Measurements from ENCODE around the gene OPHN1. TPM values are rescaled to one million over a fixed set of nuclear protein-coding genes. Genes with fewer than 3 reads are reported as not detected.

The OPHN1 gene
- total RNA-seq, 3 donors from 2014 or later, result 7.5 to 9.5 (median 7.6) TPM

DNA sequence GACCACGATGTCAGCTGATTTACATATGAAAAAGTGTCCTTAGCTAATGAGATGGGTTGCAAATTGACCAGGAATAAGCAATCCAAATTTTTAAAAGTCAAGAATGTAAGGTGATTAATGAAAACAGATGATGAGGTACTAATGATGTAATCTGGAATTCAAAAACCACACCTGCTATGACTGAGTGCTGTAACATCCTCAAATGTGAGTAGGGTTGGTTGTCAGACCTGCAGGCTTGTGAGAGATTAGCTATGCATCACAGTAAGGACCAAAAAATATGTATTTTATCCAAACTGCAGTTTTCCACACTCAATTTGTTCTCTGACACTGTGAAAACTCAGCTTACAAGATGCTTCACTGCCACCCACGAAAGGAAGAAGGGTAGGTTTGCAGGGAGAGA, 242.5 kb downstream of the OPHN1 start:
- ATAC-seq (no peak), DNase-seq (no peak)
- intact Hi-C loops (cut with DNase I, micrococcal nuclease), result loop anchor here in 1 of 2 donors (10.0 kb wide), 1 partner anchor 274 kb away; no protein-coding TSS in a partner anchor

DNA sequence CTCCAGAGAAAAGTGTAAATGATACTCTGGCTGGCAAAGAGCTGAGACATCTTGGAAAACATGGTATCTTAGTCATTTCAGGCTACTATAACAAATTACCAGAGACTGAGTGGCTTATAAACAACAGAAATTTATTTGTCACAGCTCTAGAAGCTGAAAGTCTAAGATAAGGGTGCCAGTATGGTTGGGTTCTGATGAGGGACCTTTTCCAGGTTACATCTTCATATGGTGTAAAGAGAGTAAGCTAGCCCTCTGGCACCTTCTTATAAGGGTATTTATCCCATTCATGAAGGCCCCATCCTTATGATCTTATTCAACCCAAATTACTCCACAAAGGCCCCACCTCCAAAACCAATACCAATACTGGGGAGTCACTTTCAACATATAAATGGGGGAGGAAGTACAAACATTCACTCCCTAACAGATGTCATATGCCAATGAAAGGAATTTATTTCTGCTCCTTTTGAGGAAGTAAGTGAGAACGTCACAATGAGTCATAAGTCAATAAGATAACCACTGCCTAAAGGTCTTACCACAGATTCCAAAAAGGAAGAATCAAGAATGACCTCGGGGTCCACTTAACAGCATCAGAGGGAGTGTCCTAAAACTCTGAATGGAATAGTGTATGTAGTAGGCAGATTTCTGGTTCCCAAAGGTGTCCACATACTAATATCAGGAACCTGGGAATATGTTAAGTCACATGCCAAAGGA, 246.6 kb downstream of the OPHN1 start:
- ATAC-seq (peak; percentile 84), DNase-seq (no peak)
- no peaks in the 10 kb centered on the region for H3K36me3 ChIP-seq (ENCODE audit: low read depth)
- no peaks in the 10 kb centered on the region for H3K9me3 ChIP-seq
- intact Hi-C loops (cut with DNase I, micrococcal nuclease), result no loop called here
- H3K4me3 ChIP-seq, result no peak overlapping the region
- TF ChIP-seq, protein P1, sequence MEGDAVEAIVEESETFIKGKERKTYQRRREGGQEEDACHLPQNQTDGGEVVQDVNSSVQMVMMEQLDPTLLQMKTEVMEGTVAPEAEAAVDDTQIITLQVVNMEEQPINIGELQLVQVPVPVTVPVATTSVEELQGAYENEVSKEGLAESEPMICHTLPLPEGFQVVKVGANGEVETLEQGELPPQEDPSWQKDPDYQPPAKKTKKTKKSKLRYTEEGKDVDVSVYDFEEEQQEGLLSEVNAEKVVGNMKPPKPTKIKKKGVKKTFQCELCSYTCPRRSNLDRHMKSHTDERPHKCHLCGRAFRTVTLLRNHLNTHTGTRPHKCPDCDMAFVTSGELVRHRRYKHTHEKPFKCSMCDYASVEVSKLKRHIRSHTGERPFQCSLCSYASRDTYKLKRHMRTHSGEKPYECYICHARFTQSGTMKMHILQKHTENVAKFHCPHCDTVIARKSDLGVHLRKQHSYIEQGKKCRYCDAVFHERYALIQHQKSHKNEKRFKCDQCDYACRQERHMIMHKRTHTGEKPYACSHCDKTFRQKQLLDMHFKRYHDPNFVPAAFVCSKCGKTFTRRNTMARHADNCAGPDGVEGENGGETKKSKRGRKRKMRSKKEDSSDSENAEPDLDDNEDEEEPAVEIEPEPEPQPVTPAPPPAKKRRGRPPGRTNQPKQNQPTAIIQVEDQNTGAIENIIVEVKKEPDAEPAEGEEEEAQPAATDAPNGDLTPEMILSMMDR (IDR thresholded peaks at IDR 0.05), result no peak
- H3K4me1 ChIP-seq (ENCODE audit: low read depth), result no peaks in the 10 kb centered on the region

More for the DNA sequence above, 242.5 kb downstream of the OPHN1 start:
- TF ChIP-seq, protein P1 (IDR thresholded peaks at IDR 0.05), result no peak
- H3K4me3 ChIP-seq, result no peak overlapping the region
- H3K36me3 ChIP-seq (ENCODE audit: low read depth), result no peaks in the 10 kb centered on the region
- H3K4me1 ChIP-seq (ENCODE audit: low read depth), result no peaks in the 10 kb centered on the region
- H3K9me3 ChIP-seq, result no peaks in the 10 kb centered on the region

DNA sequence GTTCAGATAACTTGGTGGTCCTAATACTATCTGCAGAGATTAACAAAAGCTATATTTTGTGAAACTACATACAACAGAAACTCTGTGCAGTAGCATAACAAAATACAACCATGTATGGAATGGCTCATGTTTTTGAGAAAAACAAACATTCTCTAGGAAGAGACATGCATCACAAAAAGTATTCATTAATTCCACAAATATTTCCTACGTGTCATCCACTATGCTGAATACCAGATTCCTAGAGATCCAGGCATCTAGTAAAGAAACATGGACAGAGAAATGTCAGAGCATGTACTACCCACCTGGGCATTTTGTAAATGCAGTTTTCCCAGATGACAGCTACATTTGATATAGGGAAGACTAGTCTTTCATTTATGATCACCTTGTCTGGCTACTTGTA, 248.1 kb downstream of the OPHN1 start:
- ATAC-seq (no peak), DNase-seq (no peak)
- TF ChIP-seq, protein P1 (IDR thresholded peaks at IDR 0.05), result no peak
- Histone ChIP-seq H3K4me1 (ENCODE audit: low read depth) (no peaks in the 10 kb centered on the region), H3K9me3 (no peaks in the 10 kb centered on the region), H3K36me3 (ENCODE audit: low read depth) (no peaks in the 10 kb centered on the region), H3K4me3 (no peak overlapping the region)
- intact Hi-C loops (cut with DNase I, micrococcal nuclease), result no loop called here

DNA sequence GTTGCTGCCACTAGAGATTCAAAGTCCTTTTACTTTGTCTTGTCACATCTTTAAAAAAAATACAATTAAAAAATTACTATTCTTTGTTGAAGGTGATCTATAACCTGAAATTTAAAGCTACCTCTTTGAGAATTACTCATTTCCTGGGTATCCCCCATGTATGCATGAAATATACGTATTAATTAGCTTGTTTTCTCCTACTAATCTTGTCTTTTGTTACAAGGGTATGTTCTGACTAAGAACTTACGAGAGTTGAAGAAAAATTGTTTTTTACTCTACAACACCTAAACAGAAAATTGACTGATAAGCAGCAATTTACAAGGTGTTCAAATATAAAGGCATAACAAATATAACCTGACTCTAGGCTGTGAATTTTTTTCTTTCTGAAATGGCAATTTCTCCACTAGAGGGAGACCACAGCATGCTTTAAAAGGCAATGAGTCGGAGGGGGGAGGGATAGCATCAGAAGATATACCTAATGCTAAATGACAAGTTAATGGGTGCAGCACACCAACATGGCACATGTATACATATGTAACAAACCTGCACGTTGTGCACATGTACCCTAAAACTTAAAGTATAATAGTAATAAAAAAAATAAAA, 249.6 kb downstream of the OPHN1 start:
- intact Hi-C loops (cut with DNase I, micrococcal nuclease), result no loop called here
- DNase-seq (peak in 1 of 3 donors; percentile 3), ATAC-seq (peak; percentile 41)
- H3K4me1 ChIP-seq (ENCODE audit: low read depth), result no peaks in the 10 kb centered on the region
- no peaks in the 10 kb centered on the region for H3K36me3 ChIP-seq (ENCODE audit: low read depth)
- no peaks in the 10 kb centered on the region for H3K9me3 ChIP-seq
- TF ChIP-seq, protein P1 (IDR thresholded peaks at IDR 0.05), result no peak
- no peak overlapping the region for H3K4me3 ChIP-seq

DNA sequence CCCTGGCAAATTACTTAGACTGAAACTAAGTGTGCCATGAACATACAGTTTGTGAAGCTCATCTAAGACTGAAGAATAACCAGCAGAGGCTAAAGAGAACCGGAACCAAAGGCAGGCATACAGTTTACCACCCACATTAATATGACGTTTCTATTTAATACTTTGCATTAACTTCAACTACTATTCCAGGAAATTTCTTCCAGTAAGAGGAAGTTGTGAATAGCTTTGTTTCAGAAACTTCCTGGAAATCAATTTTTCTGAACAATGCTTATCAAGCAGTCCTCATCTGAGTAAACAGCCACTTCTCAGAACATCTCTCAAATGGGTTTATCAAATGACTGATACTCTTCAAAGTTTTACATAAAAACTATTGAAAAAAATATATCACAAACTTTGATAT, 252.7 kb downstream of the OPHN1 start:
- no peaks in the 10 kb centered on the region for H3K4me1 ChIP-seq (ENCODE audit: low read depth)
- DNase-seq (no peak), ATAC-seq (no peak)
- no peaks in the 10 kb centered on the region for H3K36me3 ChIP-seq (ENCODE audit: low read depth)
- H3K4me3 ChIP-seq, result no peak overlapping the region
- TF ChIP-seq, protein P1 (IDR thresholded peaks at IDR 0.05), result no peak
- no peaks in the 10 kb centered on the region for H3K9me3 ChIP-seq
- intact Hi-C loops (cut with DNase I, micrococcal nuclease), result no loop called here

All from mucosa of descending colon (tissue), 3 donors.